ENCODE measurements around the gene TRIM42. TPM values are rescaled to one million over a fixed set of nuclear protein-coding genes. Genes with fewer than 3 reads are reported as not detected.

The TRIM42 gene
- total and polyA plus RNA-seq, 2 donors (not counting 1 experiment from before 2014, with no cell fraction given) = not detected

GRCh38 chr3:140686948-140687347 is 9.1 kb downstream of the TRIM42 start:
- no peaks in the 10 kb centered on the region for H4K20me1 ChIP-seq (ENCODE audit: control insufficient read depth, extremely low read depth, insufficient read depth, low read length)
- H3K36me3 ChIP-seq (ENCODE audit: control insufficient read depth, insufficient read depth, low read length) = no peaks in the 10 kb centered on the region
- DNase-seq (ENCODE audit: low read depth in 2 of 2) = no peak
- no peaks in the 10 kb centered on the region for H3K27me3 ChIP-seq (ENCODE audit: control insufficient read depth, insufficient read depth, low read length)
- H3K27ac ChIP-seq (ENCODE audit: insufficient read depth, low read length) = no peak overlapping the region
- H2AFZ ChIP-seq (ENCODE audit: low read length) = no peak overlapping the region
- no peaks in the 10 kb centered on the region for H3K4me1 ChIP-seq (ENCODE audit: control insufficient read depth, extremely low read depth, insufficient read depth, low read length)
- H3K4me3 ChIP-seq (replicated peaks in 1 of 4; ENCODE audit: control extremely low read depth in 1 of 4, insufficient read depth in 1 of 4, low read depth in 3 of 4, low read length in 4 of 4) = no peak overlapping the region
- no peak overlapping the region for H3K9ac ChIP-seq (ENCODE audit: insufficient read depth, low read length)
- TF ChIP-seq EZH2 (IDR thresholded peaks at IDR 0.05; ENCODE audit: low read length, missing control alignments) = no peak
- TF ChIP-seq CTCF (conservative IDR thresholded peaks at IDR 0.05 in 1 of 2, IDR thresholded peaks at IDR 0.05 in 1 of 2; ENCODE audit: low read depth in 1 of 2, low read length in 2 of 2) = no peak
- no peak overlapping the region for H3K4me2 ChIP-seq (ENCODE audit: extremely low read depth, insufficient read depth, low read length)
- no peaks in the 10 kb centered on the region for H3K79me2 ChIP-seq (ENCODE audit: control insufficient read depth, insufficient read depth, low read length)
- H3K9me3 ChIP-seq (ENCODE audit: control insufficient read depth, insufficient read depth, low read depth, low read length) = no peaks in the 10 kb centered on the region

GRCh38 chr3:140695361-140696061 is 17.6 kb downstream of the TRIM42 start:
- Histone ChIP-seq H2AFZ (ENCODE audit: low read length) (no peak overlapping the region), H3K27ac (ENCODE audit: insufficient read depth, low read length) (no peak overlapping the region), H3K4me3 (replicated peaks in 1 of 4; ENCODE audit: control extremely low read depth in 1 of 4, insufficient read depth in 1 of 4, low read depth in 3 of 4, low read length in 4 of 4) (no peak overlapping the region), H4K20me1 (ENCODE audit: control insufficient read depth, extremely low read depth, insufficient read depth, low read length) (no peaks in the 10 kb centered on the region), H3K9ac (ENCODE audit: insufficient read depth, low read length) (no peak overlapping the region), H3K4me1 (ENCODE audit: control insufficient read depth, extremely low read depth, insufficient read depth, low read length) (no peaks in the 10 kb centered on the region), H3K36me3 (ENCODE audit: control insufficient read depth, insufficient read depth, low read length) (no peaks in the 10 kb centered on the region), H3K27me3 (ENCODE audit: control insufficient read depth, insufficient read depth, low read length) (no peaks in the 10 kb centered on the region), H3K4me2 (ENCODE audit: extremely low read depth, insufficient read depth, low read length) (no peak overlapping the region), H3K79me2 (ENCODE audit: control insufficient read depth, insufficient read depth, low read length) (no peaks in the 10 kb centered on the region), H3K9me3 (ENCODE audit: control insufficient read depth, insufficient read depth, low read depth, low read length) (no peaks in the 10 kb centered on the region)
- no peak for TF ChIP-seq EZH2 (IDR thresholded peaks at IDR 0.05; ENCODE audit: low read length, missing control alignments)
- no peak for DNase-seq (ENCODE audit: low read depth in 2 of 2)

- no peak overlapping the region for H3K4me3 ChIP-seq (replicated peaks in 1 of 4; ENCODE audit: control extremely low read depth in 1 of 4, insufficient read depth in 1 of 4, low read depth in 3 of 4, low read length in 4 of 4)
- TF ChIP-seq EZH2 (IDR thresholded peaks at IDR 0.05; ENCODE audit: low read length, missing control alignments) = no peak
- TF ChIP-seq CTCF (conservative IDR thresholded peaks at IDR 0.05 in 1 of 2, IDR thresholded peaks at IDR 0.05 in 1 of 2; ENCODE audit: low read depth in 1 of 2, low read length in 2 of 2) = no peak
- no peaks in the 10 kb centered on the region for H3K9me3 ChIP-seq (ENCODE audit: control insufficient read depth, insufficient read depth, low read depth, low read length)
- DNase-seq (ENCODE audit: low read depth in 2 of 2) = no peak
- H2AFZ ChIP-seq (ENCODE audit: low read length) = no peak overlapping the region
- H3K36me3 ChIP-seq (ENCODE audit: control insufficient read depth, insufficient read depth, low read length) = no peaks in the 10 kb centered on the region
- H3K4me1 ChIP-seq (ENCODE audit: control insufficient read depth, extremely low read depth, insufficient read depth, low read length) = no peaks in the 10 kb centered on the region
- H4K20me1 ChIP-seq (ENCODE audit: control insufficient read depth, extremely low read depth, insufficient read depth, low read length) = no peaks in the 10 kb centered on the region
- H3K27me3 ChIP-seq (ENCODE audit: control insufficient read depth, insufficient read depth, low read length) = no peaks in the 10 kb centered on the region
- H3K4me2 ChIP-seq (ENCODE audit: extremely low read depth, insufficient read depth, low read length) = no peak overlapping the region
- H3K9ac ChIP-seq (ENCODE audit: insufficient read depth, low read length) = no peak overlapping the region
- no peaks in the 10 kb centered on the region for H3K79me2 ChIP-seq (ENCODE audit: control insufficient read depth, insufficient read depth, low read length)
- no peak overlapping the region for H3K27ac ChIP-seq (ENCODE audit: insufficient read depth, low read length)
Measured at GRCh38 chr3:140699516-140700231, 21.8 kb downstream of the TRIM42 start.

All from fibroblast of lung (primary cell).